ENCODE measurements around the gene ZNF69. TPM values are rescaled to one million over a fixed set of nuclear protein-coding genes. Genes with fewer than 3 reads are reported as not detected.
A peak's percentile ranks its signal among the peaks of the same experiment; 100 is the strongest.
"Not testable (repeated sequence)": the region's sequence is repeated elsewhere in the genome, so short reads cannot be mapped to it uniquely, and the experiment has no call there.

ZNF69 gene
- total and polyA plus RNA-seq, 4 donors: 2.5 to 12.0 (median 8.9) TPM

DNA sequence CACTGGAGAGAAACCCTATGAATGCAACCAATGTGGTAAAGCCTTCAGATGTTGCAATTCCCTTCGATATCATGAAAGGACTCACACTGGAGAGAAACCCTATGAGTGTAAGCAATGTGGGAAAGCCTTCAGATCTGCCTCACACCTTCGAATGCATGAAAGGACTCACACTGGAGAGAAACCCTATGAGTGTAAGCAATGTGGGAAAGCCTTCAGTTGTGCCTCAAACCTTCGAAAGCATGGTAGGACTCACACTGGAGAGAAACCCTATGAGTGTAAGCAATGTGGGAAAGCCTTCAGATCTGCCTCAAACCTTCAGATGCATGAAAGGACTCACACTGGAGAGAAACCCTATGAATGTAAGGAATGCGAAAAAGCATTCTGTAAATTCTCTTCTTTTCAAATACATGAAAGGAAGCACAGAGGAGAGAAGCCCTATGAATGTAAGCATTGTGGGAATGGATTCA is 62.1 kb downstream of the ZNF69 start:
- H3K4me3 ChIP-seq (ENCODE audit: low read depth in 1 of 3, low read length in 3 of 3): peak overlapping the region in 2 of 3 donors; percentile 69 to 83

DNA sequence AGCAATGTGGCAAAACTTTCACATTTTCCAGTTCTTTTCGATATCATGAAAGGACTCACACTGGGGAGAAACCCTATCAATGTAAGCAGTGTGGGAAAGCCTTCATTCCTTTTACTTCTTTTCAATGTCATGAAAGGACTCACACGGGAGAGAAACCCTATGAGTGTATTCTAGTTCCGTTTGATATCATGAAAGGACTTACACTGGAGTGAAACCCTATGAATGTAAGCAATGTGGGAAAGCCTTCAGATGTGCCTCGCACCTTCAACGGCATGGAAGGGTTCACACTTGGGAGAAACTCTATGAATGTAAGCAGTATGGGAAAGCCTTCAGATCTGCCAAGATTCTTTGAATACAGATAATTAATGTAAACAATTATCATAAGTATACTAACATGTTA is 62.7 kb downstream of the ZNF69 start:
- peak overlapping the region in 2 of 3 donors; percentile 69 to 83 for H3K4me3 ChIP-seq (ENCODE audit: low read depth in 1 of 3, low read length in 3 of 3)
- peaks cover 14 to 52% (median 49%) of the 10 kb centered on the region in 4 donors for H3K36me3 ChIP-seq (ENCODE audit: control insufficient read depth in 4 of 4, insufficient read depth in 3 of 4, low read depth in 1 of 4, low read length in 3 of 4)
- DNase-seq (ENCODE audit: low spot score): no peak
- no peaks in the 10 kb centered on the region for H3K4me1 ChIP-seq (ENCODE audit: control insufficient read depth in 4 of 4, insufficient read depth in 4 of 4, low read length in 3 of 4)
- no peak overlapping the region for H3K27ac ChIP-seq (ENCODE audit: low read depth in 1 of 2, low read length in 2 of 2)
- H3K9me3 ChIP-seq (ENCODE audit: control insufficient read depth in 4 of 4, low read length in 3 of 4): peaks cover 57 to 100% (median 77%) of the 10 kb centered on the region in 4 donors
- no peak for TF ChIP-seq NR2F2 (IDR thresholded peaks at IDR 0.05)
- no peak for TF ChIP-seq TAF1 (conservative IDR thresholded peaks at IDR 0.05)
- no peak for TF ChIP-seq FOXA1 (IDR thresholded peaks at IDR 0.05)
- TF ChIP-seq, protein P1, sequence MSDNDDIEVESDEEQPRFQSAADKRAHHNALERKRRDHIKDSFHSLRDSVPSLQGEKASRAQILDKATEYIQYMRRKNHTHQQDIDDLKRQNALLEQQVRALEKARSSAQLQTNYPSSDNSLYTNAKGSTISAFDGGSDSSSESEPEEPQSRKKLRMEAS (IDR thresholded peaks at IDR 0.05): no peak
- TF ChIP-seq HNF4A (conservative IDR thresholded peaks at IDR 0.05): no peak
- TF ChIP-seq, protein P2, sequence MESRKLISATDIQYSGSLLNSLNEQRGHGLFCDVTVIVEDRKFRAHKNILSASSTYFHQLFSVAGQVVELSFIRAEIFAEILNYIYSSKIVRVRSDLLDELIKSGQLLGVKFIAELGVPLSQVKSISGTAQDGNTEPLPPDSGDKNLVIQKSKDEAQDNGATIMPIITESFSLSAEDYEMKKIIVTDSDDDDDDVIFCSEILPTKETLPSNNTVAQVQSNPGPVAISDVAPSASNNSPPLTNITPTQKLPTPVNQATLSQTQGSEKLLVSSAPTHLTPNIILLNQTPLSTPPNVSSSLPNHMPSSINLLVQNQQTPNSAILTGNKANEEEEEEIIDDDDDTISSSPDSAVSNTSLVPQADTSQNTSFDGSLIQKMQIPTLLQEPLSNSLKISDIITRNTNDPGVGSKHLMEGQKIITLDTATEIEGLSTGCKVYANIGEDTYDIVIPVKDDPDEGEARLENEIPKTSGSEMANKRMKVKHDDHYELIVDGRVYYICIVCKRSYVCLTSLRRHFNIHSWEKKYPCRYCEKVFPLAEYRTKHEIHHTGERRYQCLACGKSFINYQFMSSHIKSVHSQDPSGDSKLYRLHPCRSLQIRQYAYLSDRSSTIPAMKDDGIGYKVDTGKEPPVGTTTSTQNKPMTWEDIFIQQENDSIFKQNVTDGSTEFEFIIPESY (IDR thresholded peaks at IDR 0.05): no peak
- TF ChIP-seq SP1 (IDR thresholded peaks at IDR 0.05): no peak
- TF ChIP-seq, protein P3, sequence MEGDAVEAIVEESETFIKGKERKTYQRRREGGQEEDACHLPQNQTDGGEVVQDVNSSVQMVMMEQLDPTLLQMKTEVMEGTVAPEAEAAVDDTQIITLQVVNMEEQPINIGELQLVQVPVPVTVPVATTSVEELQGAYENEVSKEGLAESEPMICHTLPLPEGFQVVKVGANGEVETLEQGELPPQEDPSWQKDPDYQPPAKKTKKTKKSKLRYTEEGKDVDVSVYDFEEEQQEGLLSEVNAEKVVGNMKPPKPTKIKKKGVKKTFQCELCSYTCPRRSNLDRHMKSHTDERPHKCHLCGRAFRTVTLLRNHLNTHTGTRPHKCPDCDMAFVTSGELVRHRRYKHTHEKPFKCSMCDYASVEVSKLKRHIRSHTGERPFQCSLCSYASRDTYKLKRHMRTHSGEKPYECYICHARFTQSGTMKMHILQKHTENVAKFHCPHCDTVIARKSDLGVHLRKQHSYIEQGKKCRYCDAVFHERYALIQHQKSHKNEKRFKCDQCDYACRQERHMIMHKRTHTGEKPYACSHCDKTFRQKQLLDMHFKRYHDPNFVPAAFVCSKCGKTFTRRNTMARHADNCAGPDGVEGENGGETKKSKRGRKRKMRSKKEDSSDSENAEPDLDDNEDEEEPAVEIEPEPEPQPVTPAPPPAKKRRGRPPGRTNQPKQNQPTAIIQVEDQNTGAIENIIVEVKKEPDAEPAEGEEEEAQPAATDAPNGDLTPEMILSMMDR (IDR thresholded peaks at IDR 0.05; ENCODE audit: low read depth, low read length, missing input control): no peak
- TF ChIP-seq FOXA2 (IDR thresholded peaks at IDR 0.05): no peak
- no peak for TF ChIP-seq RAD21 (IDR thresholded peaks at IDR 0.05)
- TF ChIP-seq, protein P4, sequence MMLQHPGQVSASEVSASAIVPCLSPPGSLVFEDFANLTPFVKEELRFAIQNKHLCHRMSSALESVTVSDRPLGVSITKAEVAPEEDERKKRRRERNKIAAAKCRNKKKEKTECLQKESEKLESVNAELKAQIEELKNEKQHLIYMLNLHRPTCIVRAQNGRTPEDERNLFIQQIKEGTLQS (IDR thresholded peaks at IDR 0.05): no peak
- no peak for TF ChIP-seq RXRA (IDR thresholded peaks at IDR 0.05)
- TF ChIP-seq JUND (IDR thresholded peaks at IDR 0.05): no peak
- TF ChIP-seq GABPA (IDR thresholded peaks at IDR 0.05 in 1 of 2, conservative IDR thresholded peaks at IDR 0.05 in 1 of 2): no peak
- H3K27me3 ChIP-seq (ENCODE audit: control insufficient read depth in 4 of 4, insufficient read depth in 4 of 4, low read length in 3 of 4): no peaks in the 10 kb centered on the region
- 97% methylated on average over 5 of the region's 5 CpGs for WGBS
- no peak overlapping the region for H3K9ac ChIP-seq (ENCODE audit: low read depth in 1 of 2, low read length in 2 of 2)

More for the DNA sequence above, 62.1 kb downstream of the ZNF69 start:
- Histone ChIP-seq H3K9me3 (ENCODE audit: control insufficient read depth in 4 of 4, low read length in 3 of 4) (peaks cover 63 to 100% (median 83%) of the 10 kb centered on the region in 4 donors), H3K36me3 (ENCODE audit: control insufficient read depth in 4 of 4, insufficient read depth in 3 of 4, low read depth in 1 of 4, low read length in 3 of 4) (peaks cover 14 to 58% (median 55%) of the 10 kb centered on the region in 4 donors)
- not testable (repeated sequence) for H3K4me1 ChIP-seq (ENCODE audit: control insufficient read depth in 4 of 4, insufficient read depth in 4 of 4, low read length in 3 of 4); H3K27me3 ChIP-seq (ENCODE audit: control insufficient read depth in 4 of 4, insufficient read depth in 4 of 4, low read length in 3 of 4); H3K27ac ChIP-seq (ENCODE audit: low read depth in 1 of 2, low read length in 2 of 2); H3K9ac ChIP-seq (ENCODE audit: low read depth in 1 of 2, low read length in 2 of 2); DNase-seq (ENCODE audit: low spot score)
- 97% methylated on average over 4 of the region's 4 CpGs for WGBS

Other genes starting within 250 kb of the ZNF69 start
- gene ZNF823, start 148.8 kb upstream of the ZNF69 start, total RNA-seq: 1 to 10 TPM; 3.1 to 6.4 TPM
- 1 to 10 TPM; 2.4 to 3.0 TPM for gene ZNF823, start 148.8 kb upstream of the ZNF69 start, polyA plus RNA-seq
- gene ZNF441, start 120.8 kb upstream of the ZNF69 start, total RNA-seq: 1 to 10 TPM; 7.1 to 7.4 TPM
- 1 to 10 TPM; 1.8 to 4.2 TPM for gene ZNF441, start 120.8 kb upstream of the ZNF69 start, polyA plus RNA-seq
- 1 to 10 TPM in 1 of 2 donors, under 1 TPM in 1; 0.98 to 1.8 TPM for gene ZNF491, start 89.3 kb upstream of the ZNF69 start, total RNA-seq
- under 1 TPM; 0.24 to 0.51 TPM for gene ZNF491, start 89.3 kb upstream of the ZNF69 start, polyA plus RNA-seq
- 1 to 10 TPM; 7.2 to 8.5 TPM for gene ZNF440, start 73.5 kb upstream of the ZNF69 start, total RNA-seq
- 1 to 10 TPM; 1.3 to 1.5 TPM for gene ZNF440, start 73.5 kb upstream of the ZNF69 start, polyA plus RNA-seq
- 1 to 10 TPM; 2.0 to 2.4 TPM for gene ZNF439, start 39.1 kb upstream of the ZNF69 start, total RNA-seq
- under 1 TPM; 0.33 to 0.61 TPM for gene ZNF439, start 39.1 kb upstream of the ZNF69 start, polyA plus RNA-seq
- 10 to 100 TPM in 1 of 2 donors, 1 to 10 TPM in 1; 8.9 to 13.7 TPM for gene ZNF700, start 37.3 kb downstream of the ZNF69 start, total RNA-seq
- 1 to 10 TPM; 3.1 to 4.5 TPM for gene ZNF700, start 37.3 kb downstream of the ZNF69 start, polyA plus RNA-seq
- gene ZNF763, start 77.3 kb downstream of the ZNF69 start, total RNA-seq: 1 to 10 TPM; 1.3 TPM
- under 1 TPM; 0.31 to 0.54 TPM for gene ZNF763, start 77.3 kb downstream of the ZNF69 start, polyA plus RNA-seq
- 1 to 10 TPM; 1.8 to 4.7 TPM for gene ZNF433, start 147.9 kb downstream of the ZNF69 start, total RNA-seq
- gene ZNF433, start 147.9 kb downstream of the ZNF69 start, polyA plus RNA-seq: 1 to 10 TPM; 1.3 to 3.2 TPM
- gene ZNF878, start 165.2 kb downstream of the ZNF69 start, total RNA-seq: under 1 TPM; 0.25 to 0.33 TPM
- not detected for gene ZNF878, start 165.2 kb downstream of the ZNF69 start, polyA plus RNA-seq
- 1 to 10 TPM; 4.4 to 5.6 TPM for gene ZNF844, start 176.9 kb downstream of the ZNF69 start, total RNA-seq
- gene ZNF844, start 176.9 kb downstream of the ZNF69 start, polyA plus RNA-seq: 1 to 10 TPM in 1 of 2 donors, under 1 TPM in 1; 0.72 to 1.4 TPM

Measured in liver (tissue), 9 donors.